ENCODE data around the gene MBNL2.

Gene MBNL2

DNA sequence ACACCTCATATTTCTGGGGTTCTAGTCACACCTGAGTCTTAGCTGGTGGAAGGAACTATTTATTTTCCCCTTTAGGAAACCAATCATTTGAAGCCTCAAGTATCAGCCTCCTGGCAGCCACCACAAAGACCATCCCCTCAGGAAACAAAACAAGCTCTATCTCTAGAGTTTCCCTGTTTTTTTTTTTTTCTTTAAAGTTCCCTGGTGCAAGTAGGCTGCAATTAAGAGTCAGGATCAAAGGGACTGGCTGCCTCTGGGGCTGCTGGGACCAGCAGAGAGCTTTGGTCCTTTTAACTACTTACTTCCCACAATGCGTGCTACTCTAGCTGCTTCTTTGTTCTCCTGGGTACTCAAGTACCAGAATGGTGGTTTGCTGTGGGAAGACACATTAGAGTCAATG lies 11.4 kb downstream of the MBNL2 start:
- no peaks in the 10 kb centered on the region for H3K79me2 ChIP-seq (ENCODE audit: low read length)
- H3K27me3 ChIP-seq (ENCODE audit: low read depth, low read length) = no peaks in the 10 kb centered on the region
- 0 out of 2 replicates have a peak, but pooled peaks cover 8% of the 10 kb centered on the region for H4K20me1 ChIP-seq (ENCODE audit: insufficient read depth, low read length)
- H3K36me3 ChIP-seq (replicated peaks; ENCODE audit: low read depth, low read length) = no peaks in the 10 kb centered on the region
- H3K4me1 ChIP-seq (ENCODE audit: low read length) = no peaks in the 10 kb centered on the region
- no peak overlapping the region for H3K27ac ChIP-seq (ENCODE audit: low read length)
- H3K4me3 ChIP-seq (ENCODE audit: low read length) = no peak overlapping the region
- H3K9ac ChIP-seq (ENCODE audit: low read length) = no peak overlapping the region
- H3K4me2 ChIP-seq (ENCODE audit: low read length) = no peak overlapping the region
- no peaks in the 10 kb centered on the region for H3K9me3 ChIP-seq (ENCODE audit: insufficient read depth, low read length)
- no peak for TF ChIP-seq EZH2phosphoT487 (IDR thresholded peaks at IDR 0.05; ENCODE audit: low read depth)
- no peak for TF ChIP-seq CTCF (IDR thresholded peaks at IDR 0.05; ENCODE audit: low read depth, low read length)
- no peak overlapping the region for H2AFZ ChIP-seq (ENCODE audit: low read depth, low read length)

DNA sequence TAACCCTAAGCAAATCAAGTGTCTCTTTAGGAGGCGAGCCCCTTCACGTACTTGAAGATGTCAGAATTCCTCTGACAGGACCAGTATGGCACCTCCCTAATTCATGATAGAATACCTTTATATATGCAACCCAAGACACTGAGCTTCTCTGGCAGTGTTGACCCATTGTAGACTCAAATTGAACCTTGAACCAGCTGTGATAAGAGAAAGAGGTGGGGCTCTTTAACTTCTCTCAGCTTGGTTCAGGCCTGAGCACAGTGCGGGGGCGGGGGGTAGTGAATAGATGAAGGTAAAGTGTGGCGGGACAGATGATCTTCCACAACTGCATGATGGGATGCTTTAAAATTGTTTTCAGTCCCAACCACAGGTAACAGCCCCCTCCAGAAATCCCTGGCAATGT lies 12.1 kb downstream of the MBNL2 start:
- H3K9me3 ChIP-seq (ENCODE audit: insufficient read depth, low read length) = no peaks in the 10 kb centered on the region
- H3K27ac ChIP-seq (ENCODE audit: low read length) = no peak overlapping the region
- H3K27me3 ChIP-seq (ENCODE audit: low read depth, low read length) = no peaks in the 10 kb centered on the region
- no peak overlapping the region for H3K4me3 ChIP-seq (ENCODE audit: low read length)
- H3K4me1 ChIP-seq (ENCODE audit: low read length) = no peaks in the 10 kb centered on the region
- H3K36me3 ChIP-seq (replicated peaks; ENCODE audit: low read depth, low read length) = no peaks in the 10 kb centered on the region
- 0 out of 2 replicates have a peak, but pooled peaks cover 8% of the 10 kb centered on the region for H4K20me1 ChIP-seq (ENCODE audit: insufficient read depth, low read length)
- no peak overlapping the region for H2AFZ ChIP-seq (ENCODE audit: low read depth, low read length)
- H3K79me2 ChIP-seq (ENCODE audit: low read length) = no peaks in the 10 kb centered on the region
- TF ChIP-seq EZH2phosphoT487 (IDR thresholded peaks at IDR 0.05; ENCODE audit: low read depth) (no peak), CTCF (IDR thresholded peaks at IDR 0.05; ENCODE audit: low read depth, low read length) (no peak)
- no peak overlapping the region for H3K9ac ChIP-seq (ENCODE audit: low read length)
- H3K4me2 ChIP-seq (ENCODE audit: low read length) = no peak overlapping the region

GRCh38 chr13:97234742-97235141 lies 12.6 kb downstream of the MBNL2 start:
- Histone ChIP-seq H3K9ac (ENCODE audit: low read length) (no peak overlapping the region), H3K4me2 (ENCODE audit: low read length) (no peak overlapping the region), H3K4me3 (ENCODE audit: low read length) (no peak overlapping the region), H3K9me3 (ENCODE audit: insufficient read depth, low read length) (no peaks in the 10 kb centered on the region), H3K79me2 (ENCODE audit: low read length) (no peaks in the 10 kb centered on the region), H3K4me1 (ENCODE audit: low read length) (no peaks in the 10 kb centered on the region), H2AFZ (ENCODE audit: low read depth, low read length) (no peak overlapping the region), H3K36me3 (replicated peaks; ENCODE audit: low read depth, low read length) (no peaks in the 10 kb centered on the region), H3K27ac (ENCODE audit: low read length) (no peak overlapping the region), H4K20me1 (ENCODE audit: insufficient read depth, low read length) (0 out of 2 replicates have a peak, but pooled peaks cover 8% of the 10 kb centered on the region), H3K27me3 (ENCODE audit: low read depth, low read length) (no peaks in the 10 kb centered on the region)
- TF ChIP-seq CTCF (IDR thresholded peaks at IDR 0.05; ENCODE audit: low read depth, low read length) (no peak), EZH2phosphoT487 (IDR thresholded peaks at IDR 0.05; ENCODE audit: low read depth) (no peak)

- H3K4me1 ChIP-seq (ENCODE audit: low read length) = no peaks in the 10 kb centered on the region
- TF ChIP-seq CTCF (IDR thresholded peaks at IDR 0.05; ENCODE audit: low read depth, low read length) = no peak
- H3K4me2 ChIP-seq (ENCODE audit: low read length) = no peak overlapping the region
- H3K79me2 ChIP-seq (ENCODE audit: low read length) = no peaks in the 10 kb centered on the region
- H3K9ac ChIP-seq (ENCODE audit: low read length) = no peak overlapping the region
- no peak overlapping the region for H3K4me3 ChIP-seq (ENCODE audit: low read length)
- no peaks in the 10 kb centered on the region for H3K36me3 ChIP-seq (replicated peaks; ENCODE audit: low read depth, low read length)
- H4K20me1 ChIP-seq (ENCODE audit: insufficient read depth, low read length) = 0 out of 2 replicates have a peak, but pooled peaks cover 8% of the 10 kb centered on the region
- no peaks in the 10 kb centered on the region for H3K27me3 ChIP-seq (ENCODE audit: low read depth, low read length)
- H3K9me3 ChIP-seq (ENCODE audit: insufficient read depth, low read length) = no peaks in the 10 kb centered on the region
- no peak overlapping the region for H2AFZ ChIP-seq (ENCODE audit: low read depth, low read length)
- no peak overlapping the region for H3K27ac ChIP-seq (ENCODE audit: low read length)
These were observed 13.6 kb downstream of the MBNL2 start for GRCh38 chr13:97235549-97236231.
